Islet of Langerhans (tissue), 1 donor: Measurements from ENCODE around the gene LPP.
"Not testable (repeated sequence)": the region's sequence is repeated elsewhere in the genome, so short reads cannot be mapped to it uniquely, and the experiment has no call there.

Source experiments
- FAIRE-seq: peaks from one replicate; lab custom pipeline; 2011; peaks lifted over from hg19 to GRCh38; lab: Jason Lieb, UNC

Gene LPP, protein sequence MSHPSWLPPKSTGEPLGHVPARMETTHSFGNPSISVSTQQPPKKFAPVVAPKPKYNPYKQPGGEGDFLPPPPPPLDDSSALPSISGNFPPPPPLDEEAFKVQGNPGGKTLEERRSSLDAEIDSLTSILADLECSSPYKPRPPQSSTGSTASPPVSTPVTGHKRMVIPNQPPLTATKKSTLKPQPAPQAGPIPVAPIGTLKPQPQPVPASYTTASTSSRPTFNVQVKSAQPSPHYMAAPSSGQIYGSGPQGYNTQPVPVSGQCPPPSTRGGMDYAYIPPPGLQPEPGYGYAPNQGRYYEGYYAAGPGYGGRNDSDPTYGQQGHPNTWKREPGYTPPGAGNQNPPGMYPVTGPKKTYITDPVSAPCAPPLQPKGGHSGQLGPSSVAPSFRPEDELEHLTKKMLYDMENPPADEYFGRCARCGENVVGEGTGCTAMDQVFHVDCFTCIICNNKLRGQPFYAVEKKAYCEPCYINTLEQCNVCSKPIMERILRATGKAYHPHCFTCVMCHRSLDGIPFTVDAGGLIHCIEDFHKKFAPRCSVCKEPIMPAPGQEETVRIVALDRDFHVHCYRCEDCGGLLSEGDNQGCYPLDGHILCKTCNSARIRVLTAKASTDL

DNA sequence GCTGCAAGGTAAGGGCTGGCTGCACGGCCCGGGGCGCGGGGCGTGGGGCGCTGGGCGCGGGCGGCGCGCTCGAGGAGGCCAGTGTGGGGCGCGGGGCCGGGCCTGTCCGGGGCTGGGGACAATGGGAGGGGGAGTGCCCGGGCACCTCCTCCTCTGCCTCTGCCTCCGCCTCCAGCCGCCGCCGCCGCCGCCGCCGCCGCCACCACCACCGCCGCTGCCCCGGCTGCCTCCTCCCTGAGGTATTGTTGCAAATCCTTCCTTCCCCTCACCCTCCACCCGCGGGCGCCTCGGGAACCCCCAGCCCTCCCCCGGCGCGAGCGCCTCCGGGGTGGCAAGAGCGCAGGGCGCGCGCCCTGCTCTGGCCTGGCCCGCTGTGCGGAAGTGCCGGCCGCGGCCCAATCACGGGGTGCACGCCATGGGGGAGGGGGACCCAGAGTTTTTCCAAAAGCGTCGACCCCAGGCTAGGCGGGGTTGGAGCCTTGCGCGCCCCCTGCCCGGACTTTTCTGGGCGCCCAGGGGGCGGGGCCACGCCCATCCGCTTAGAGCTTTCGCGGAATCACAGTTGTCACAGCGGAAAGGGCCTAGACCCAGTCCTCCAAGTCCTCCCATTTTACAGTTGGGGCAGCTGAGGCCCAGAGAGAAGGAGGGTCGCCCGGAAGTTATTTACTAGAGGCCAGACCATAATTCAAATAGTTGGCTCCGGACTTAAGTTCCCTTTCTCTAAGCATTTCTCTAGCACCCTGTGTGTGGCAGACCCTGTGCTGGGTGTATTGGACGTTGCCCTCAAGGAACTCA lies at the start of gene LPP:
Gene LPP (plus strand): TSS at position 144 of the 795 bp plus-strand sequence. CDS start 251,964 bp downstream, outside the sequence.
- no peak for FAIRE-seq

DNA sequence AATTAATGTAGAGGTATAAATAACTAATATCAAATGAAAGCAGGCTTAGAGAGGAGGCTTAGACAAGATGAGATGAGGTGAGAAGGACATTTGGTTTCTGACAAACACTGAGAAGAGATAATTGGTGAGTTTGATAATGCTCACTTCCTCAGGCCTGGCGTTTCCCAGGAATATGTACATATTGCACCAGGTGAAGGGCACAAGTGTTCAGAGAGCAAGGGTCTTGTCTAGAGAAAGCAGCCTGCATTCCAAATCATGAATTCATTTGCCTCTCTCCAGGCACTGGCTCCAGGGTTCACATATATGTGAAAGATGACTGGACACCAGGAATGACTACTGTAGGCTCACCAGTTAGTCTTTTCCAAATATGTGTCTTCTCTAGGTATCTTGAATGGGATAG lies 48.0 kb upstream of the LPP start:
- no peak for FAIRE-seq

GRCh38 chr3:188106454-188106853 lies 47.5 kb upstream of the LPP start:
- FAIRE-seq, result no peak

DNA sequence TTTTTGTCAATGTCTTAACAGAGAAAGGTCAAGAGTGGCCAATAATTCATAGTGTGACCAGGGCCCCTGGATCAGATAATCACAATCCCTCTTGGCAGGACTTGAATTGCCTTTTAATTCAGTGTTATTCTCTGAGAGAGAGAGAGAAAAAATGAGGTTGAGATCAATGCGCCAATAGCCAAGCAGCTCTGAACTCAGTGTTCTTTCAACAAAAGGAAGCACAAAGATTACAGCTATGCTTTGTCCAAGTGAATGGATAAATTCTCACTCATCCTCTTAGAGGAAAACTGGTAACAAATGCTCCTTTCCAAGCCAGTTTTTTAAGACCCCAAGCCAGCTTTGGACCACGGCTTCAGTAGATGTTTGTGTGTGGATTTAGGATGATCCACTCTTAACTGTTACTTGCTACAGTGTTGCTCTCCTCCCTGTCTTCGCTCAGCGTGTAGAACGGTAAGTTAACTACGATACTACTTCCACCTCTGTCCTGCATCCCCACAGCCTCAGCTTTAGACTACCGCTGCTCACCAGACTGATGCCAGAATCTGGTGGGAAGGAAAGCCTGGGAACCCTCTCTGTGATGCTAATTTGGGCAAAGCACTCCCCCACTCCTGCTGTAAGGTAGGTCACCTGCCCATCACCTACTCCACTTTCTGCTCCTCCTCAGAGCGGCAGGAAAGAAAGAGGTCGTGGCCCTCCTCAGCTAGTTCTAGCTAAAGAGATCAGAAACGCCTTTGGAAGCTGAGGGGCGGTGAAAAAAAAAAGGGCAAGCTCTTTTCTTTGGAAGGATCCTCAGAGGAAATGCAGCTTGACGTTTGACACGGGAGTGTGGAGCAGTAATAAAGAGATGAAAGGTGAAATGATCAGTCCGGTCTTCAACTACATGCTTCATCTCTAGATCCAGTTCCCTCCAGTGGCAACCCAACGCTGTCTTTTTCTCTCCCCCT lies 46.8 kb upstream of the LPP start:
- no peak for FAIRE-seq

DNA sequence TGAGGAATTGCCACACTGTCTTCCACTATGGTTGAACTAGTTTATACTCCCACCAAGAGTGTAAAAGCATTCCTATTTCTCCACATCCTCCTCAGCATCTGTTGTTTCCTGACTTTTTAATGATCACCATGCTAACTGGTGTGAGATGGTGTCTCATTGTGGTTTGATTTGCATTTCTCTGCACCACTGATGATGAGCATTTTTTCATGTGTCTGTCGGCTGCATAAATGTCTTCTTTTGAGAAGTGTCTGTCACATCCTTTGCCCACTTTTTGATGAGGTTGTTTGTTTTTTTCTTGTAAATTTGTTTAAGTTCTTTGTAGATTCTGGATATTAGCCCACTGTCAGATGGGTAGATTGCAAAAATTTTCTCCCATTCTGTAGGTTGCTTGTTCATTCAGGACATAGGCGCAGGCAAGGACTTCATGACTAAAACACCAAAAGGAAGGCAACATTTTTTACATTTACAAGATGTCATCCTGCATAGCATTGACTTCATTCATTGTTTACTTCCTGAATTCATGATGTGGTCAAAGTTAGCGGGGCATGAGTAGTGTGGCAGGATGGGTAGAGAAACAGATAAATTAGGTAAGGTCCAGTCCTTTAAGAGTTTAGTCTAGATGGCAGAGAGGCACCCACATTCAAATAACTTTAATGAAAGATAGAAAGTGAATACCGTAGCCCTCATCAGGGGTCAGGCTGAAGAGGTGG lies 45.1 kb upstream of the LPP start:
- FAIRE-seq, result no peak

- no peak for FAIRE-seq
Measured at GRCh38 chr3:188111002-188111584, 42.9 kb upstream of the LPP start.

- no peak for FAIRE-seq
Measured at GRCh38 chr3:188113756-188114155, 40.2 kb upstream of the LPP start.

DNA sequence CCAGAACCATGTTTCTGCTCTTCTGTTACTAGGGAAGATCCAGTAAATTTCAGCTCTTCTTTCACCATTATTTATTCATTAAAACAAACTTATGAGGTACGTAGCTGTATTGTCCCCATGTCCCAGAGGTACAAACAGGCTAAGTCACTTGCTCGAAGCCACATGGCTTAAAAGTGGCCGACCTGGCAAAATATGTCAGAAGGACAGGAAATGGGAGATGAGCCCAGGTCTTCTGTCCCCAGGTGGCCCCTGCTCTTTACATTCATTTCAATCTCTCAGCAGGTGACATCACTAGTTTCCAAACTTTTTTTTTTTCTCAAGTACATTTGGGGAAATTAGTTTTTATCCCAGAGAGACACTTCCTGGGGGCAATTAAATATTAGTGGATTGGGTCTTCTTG lies 34.1 kb upstream of the LPP start:
- FAIRE-seq, result no peak

DNA sequence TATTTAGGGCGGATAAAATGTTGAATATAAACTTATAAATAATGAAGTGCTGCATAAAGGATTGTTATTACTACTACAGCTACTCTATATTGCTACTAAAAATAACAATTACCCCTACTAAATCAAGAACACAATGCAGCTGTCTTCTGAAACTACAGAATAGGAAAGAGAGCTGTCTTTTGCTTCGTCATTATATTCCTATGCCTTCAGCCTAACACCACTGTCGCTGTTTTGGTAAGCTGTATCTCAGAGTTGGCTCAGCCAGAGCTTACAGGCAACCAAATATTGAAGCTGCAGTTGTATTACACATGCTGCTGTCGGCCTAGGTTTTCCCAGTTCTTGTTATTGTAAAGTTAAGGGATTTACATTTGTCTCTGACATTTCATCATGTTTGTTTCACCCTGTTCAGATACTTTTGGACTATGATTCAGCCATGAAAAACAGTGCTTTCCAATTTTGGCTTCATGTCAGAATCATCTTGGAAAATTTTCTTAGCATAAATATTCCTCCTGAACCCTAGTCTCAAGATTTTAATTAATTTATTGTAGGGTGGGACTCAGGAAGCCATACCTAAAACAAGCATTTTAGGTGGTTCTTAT lies 31.3 kb upstream of the LPP start:
- no peak for FAIRE-seq

DNA sequence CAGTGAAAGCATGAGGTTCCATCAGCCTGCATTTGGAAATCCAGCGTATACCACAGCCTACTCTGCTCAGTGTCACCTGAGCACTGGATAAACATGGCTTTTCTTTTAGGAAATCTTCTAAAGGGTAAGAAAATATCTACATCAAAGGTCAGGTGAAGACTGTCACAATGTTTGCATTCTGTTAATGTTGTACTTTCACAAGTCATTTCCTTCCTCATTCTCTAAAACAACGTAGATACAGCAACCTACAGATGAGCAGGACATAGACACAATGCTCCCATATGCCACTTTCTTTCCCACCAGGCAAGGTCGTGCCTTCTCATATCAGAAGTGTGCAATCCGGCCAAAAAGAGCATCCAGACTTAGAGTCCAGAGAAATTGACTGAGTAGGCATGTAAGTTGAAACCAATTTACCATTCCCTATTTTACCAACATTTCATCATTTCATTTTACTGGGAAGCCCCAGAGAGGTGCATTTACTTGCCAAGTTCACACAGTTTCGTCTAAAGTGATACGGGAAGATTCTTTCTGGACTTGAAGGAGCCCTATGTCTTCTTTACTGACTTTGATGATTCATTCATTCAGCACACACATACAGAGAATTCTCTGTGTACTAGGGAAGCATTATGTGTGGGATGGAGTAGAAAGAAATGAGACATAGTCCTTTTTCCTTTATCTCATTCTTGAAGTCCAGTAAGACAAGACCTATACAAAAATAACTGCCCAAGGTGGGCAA lies 30.6 kb upstream of the LPP start:
- FAIRE-seq, result no peak

GRCh38 chr3:188124184-188124583 lies 29.8 kb upstream of the LPP start:
- FAIRE-seq, result no peak

DNA sequence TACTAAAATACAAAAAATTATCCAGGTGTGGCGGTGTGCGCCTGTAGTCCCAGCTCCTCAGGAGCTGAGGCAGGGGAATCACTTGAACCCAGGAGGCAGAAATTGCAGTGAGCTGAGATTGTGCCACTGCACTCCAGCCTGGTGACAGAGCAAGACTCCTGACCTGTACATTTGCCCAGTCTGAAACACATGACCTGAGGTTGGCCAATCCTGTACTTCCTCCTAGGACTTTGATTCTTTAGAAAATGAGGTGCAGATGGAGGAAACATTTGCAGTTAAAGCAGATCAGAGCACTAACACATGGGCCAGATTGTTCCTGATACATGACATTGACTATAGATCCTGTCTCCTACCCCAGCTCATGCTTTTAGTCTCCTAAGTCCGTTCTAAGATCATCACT lies 28.9 kb upstream of the LPP start:
- no peak for FAIRE-seq

DNA sequence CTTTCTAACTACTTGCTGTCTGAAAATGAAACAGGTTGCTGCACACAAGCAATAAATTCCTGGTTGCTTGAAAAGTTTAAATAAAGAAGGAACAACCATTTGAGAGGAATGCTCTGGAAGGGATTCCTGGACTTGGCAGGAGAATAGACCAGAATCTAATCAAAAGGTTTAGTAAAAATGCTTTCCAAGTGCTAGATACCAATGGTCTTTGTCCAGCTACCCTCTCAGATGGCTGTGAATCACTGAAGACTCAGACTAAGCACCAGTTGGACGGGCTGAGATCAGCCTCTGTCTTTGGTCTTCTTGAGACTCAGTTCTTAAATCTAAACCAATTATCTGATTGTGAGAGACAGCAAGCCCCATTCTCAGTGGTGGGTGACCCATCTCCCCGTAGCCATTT lies 27.7 kb upstream of the LPP start:
- no peak for FAIRE-seq

- FAIRE-seq, result no peak
Measured at GRCh38 chr3:188126934-188127333, 27.0 kb upstream of the LPP start.

DNA sequence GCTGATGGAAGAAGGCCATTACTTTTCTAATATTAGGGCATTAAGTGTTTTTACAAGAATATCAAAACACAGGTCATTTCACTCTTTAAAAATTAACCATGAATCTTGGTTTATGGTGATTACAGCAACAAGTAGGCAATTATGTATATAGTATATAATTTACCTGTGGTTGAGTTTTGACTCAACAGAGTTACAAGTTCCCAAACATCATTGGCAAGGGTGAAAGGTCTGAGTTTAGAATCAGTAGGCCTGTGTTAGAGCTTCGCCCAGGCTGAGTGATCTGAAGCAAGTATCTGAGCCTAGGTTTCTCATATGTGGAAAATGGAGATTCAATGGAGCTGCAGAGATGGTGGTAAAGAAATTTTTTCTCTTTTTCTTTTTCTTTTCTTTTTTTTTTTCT lies 25.1 kb upstream of the LPP start:
- FAIRE-seq, result no peak

- not testable (repeated sequence) for FAIRE-seq
Measured at GRCh38 chr3:188131023-188131422, 22.9 kb upstream of the LPP start.

DNA sequence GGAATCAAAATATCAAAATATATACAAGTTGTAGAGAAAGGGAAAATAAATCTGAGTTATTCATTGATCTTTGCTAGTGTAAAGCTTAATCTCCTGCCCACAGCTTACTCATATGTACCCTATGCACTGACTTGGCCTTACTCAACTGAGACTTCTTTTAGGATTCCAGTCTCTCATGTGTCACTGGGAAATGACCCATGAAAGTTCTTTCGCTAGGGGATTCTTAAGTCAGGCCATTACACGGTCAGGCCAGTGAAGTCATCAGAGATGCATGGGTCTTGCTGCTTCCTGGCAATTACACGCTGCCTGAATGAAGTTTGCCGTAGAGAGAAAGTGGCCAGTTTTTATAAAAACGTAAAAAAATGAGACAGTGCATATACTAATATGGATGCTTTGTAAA lies 20.7 kb upstream of the LPP start:
- no peak for FAIRE-seq

GRCh38 chr3:188133646-188134045 lies 20.3 kb upstream of the LPP start:
- FAIRE-seq, result no peak

- FAIRE-seq, result no peak
Measured at GRCh38 chr3:188134079-188134478, 19.9 kb upstream of the LPP start.

- no peak for FAIRE-seq
Measured at GRCh38 chr3:188134856-188135255, 19.1 kb upstream of the LPP start.
